ENCODE measurements around the gene CRHBP.
A peak's percentile ranks its signal among the peaks of the same experiment; 100 is the strongest.
"Not testable (repeated sequence)": the region's sequence is repeated elsewhere in the genome, so short reads cannot be mapped to it uniquely, and the experiment has no call there.

Gene CRHBP

DNA sequence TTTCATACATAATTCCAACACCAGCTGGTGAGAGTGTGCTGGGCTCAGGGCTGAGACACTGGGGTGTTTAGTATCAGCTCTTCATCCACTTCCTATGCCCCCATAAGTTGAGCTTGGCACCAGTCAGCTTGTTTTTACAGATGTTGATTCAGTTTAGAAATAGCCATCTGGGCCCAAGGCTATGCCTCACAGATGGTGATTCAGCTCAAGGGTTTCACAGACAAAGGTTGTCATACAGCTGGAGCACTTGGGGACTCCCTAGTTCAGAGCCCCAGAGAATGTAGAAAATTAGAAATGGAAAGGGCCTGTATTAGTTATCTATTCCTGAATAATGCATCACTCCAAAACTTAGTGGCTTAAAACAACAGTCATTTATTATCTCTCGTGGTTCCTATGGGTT is 10.3 kb upstream of the CRHBP start:
- no peak overlapping the region for H3K4me3 ChIP-seq (ENCODE audit: low read depth, low read length)
- ChIA-PET POLR2A (no interaction called here), CTCF (interaction anchor here (1.7 kb wide), 1 partner anchor 16 kb away, joined by 3 read pairs; no protein-coding TSS in a partner anchor)
- DNase-seq (ENCODE audit: low read depth, low spot score): peak; percentile 29
- no peak for TF ChIP-seq CTCF (IDR thresholded peaks at IDR 0.05; ENCODE audit: insufficient read depth, low read length, missing control alignments)

- ChIA-PET POLR2A (no interaction called here), CTCF (interaction anchor here (1.7 kb wide), 1 partner anchor 16 kb away, joined by 3 read pairs; no protein-coding TSS in a partner anchor)
- DNase-seq (ENCODE audit: low read depth, low spot score): no peak
- H3K4me3 ChIP-seq (ENCODE audit: low read depth, low read length): no peak overlapping the region
- TF ChIP-seq CTCF (IDR thresholded peaks at IDR 0.05; ENCODE audit: insufficient read depth, low read length, missing control alignments): no peak
Measured at GRCh38 chr5:76943006-76943405, 9.8 kb upstream of the CRHBP start.

GRCh38 chr5:76944638-76945037 is 8.2 kb upstream of the CRHBP start:
- TF ChIP-seq CTCF (IDR thresholded peaks at IDR 0.05; ENCODE audit: insufficient read depth, low read length, missing control alignments): no peak
- DNase-seq (ENCODE audit: low read depth, low spot score): no peak
- CTCF ChIA-PET: no interaction called here
- H3K4me3 ChIP-seq (ENCODE audit: low read depth, low read length): no peak overlapping the region
- POLR2A ChIA-PET: no interaction called here

DNA sequence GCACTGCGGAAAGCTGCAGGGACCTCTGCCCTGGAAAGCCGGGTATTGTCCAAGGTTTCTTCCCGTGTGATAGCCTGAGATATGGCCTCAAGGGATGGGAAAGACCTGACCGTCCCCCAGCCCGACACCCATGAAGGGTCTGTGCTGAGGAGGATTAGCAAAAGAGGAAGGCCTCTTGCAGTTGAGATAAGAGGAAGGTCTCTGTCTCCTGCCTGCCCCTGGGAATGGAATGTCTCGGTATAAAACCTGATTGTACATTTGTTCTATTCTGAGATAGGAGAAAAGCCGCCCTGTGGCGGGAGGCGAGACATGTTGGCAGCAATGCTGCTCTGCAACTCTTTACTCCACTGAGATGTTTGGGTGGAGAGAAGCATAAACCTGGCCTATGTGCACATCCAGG is 7.6 kb upstream of the CRHBP start:
- POLR2A ChIA-PET; CTCF ChIA-PET; H3K4me3 ChIP-seq (ENCODE audit: low read depth, low read length); DNase-seq (ENCODE audit: low read depth, low spot score): not testable (repeated sequence)

GRCh38 chr5:76946090-76946489 is 6.8 kb upstream of the CRHBP start:
- CTCF ChIA-PET: no interaction called here
- no peak overlapping the region for H3K4me3 ChIP-seq (ENCODE audit: low read depth, low read length)
- POLR2A ChIA-PET: no interaction called here
- no peak for TF ChIP-seq CTCF (IDR thresholded peaks at IDR 0.05; ENCODE audit: insufficient read depth, low read length, missing control alignments)
- no peak for DNase-seq (ENCODE audit: low read depth, low spot score)

GRCh38 chr5:76947082-76947503 is 5.8 kb upstream of the CRHBP start:
- ChIA-PET POLR2A (no interaction called here), CTCF (no interaction called here)
- DNase-seq (ENCODE audit: low read depth, low spot score): no peak
- no peak for TF ChIP-seq CTCF (IDR thresholded peaks at IDR 0.05; ENCODE audit: insufficient read depth, low read length, missing control alignments)
- H3K4me3 ChIP-seq (ENCODE audit: low read depth, low read length): no peak overlapping the region

DNA sequence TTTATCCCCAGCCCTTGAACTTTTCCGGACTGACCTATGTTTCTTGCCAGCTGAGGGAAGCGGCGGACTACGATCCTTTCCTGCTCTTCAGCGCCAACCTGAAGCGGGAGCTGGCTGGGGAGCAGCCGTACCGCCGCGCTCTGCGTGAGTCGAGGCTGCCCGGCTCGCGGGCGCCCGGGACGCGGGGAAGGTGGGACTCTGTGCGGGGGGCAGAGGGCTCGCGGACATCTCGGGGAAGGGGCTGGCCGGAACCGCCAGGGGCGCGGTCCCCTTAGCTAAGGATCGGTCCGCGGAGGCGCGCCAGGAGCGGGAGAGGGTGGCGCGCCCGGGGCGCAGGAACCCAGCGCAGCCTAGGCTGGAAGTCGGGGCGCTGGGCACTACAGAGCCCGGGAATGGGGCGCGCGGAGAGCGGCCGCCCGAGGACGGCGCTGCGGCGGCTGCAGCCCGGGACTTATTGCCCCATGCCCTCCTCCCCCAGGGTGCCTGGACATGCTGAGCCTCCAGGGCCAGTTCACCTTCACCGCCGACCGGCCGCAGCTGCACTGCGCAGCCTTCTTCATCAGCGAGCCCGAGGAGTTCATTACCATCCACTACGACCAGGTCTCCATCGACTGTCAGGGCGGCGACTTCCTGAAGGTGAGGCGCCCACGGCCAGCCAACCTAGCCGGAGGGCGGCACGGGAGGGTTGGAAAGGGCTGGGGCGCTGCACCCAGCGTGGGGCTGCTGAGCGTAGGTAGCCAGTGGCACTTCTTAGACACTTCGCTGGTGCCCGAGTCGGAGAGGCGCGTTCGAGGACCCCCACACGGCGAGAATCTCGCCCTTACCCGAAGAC is 922 bp downstream of the CRHBP start:
- ChIA-PET CTCF (no interaction called here), POLR2A (no interaction called here)
- DNase-seq (ENCODE audit: low read depth, low spot score): no peak
- no peak for TF ChIP-seq CTCF (IDR thresholded peaks at IDR 0.05; ENCODE audit: insufficient read depth, low read length, missing control alignments)
- H3K4me3 ChIP-seq (ENCODE audit: low read depth, low read length): peak overlapping the region; percentile 42
